ENCODE data around the gene ADAMTS14. TPM values are rescaled to one million over a fixed set of nuclear protein-coding genes. Genes with fewer than 3 reads are reported as not detected.

Gene ADAMTS14
- total RNA-seq, 2 experiments from 2014 or later: 0.05 TPM; not detected in 1

GRCh38 chr10:70679498-70679897 is 7.2 kb downstream of the ADAMTS14 start:
- CTCF ChIA-PET: no interaction called here
- POLR2A ChIA-PET: no interaction called here
- H3K27me3 Mint-ChIP-seq (ENCODE audit: low read depth): peaks cover 7% of the 10 kb centered on the region

DNA sequence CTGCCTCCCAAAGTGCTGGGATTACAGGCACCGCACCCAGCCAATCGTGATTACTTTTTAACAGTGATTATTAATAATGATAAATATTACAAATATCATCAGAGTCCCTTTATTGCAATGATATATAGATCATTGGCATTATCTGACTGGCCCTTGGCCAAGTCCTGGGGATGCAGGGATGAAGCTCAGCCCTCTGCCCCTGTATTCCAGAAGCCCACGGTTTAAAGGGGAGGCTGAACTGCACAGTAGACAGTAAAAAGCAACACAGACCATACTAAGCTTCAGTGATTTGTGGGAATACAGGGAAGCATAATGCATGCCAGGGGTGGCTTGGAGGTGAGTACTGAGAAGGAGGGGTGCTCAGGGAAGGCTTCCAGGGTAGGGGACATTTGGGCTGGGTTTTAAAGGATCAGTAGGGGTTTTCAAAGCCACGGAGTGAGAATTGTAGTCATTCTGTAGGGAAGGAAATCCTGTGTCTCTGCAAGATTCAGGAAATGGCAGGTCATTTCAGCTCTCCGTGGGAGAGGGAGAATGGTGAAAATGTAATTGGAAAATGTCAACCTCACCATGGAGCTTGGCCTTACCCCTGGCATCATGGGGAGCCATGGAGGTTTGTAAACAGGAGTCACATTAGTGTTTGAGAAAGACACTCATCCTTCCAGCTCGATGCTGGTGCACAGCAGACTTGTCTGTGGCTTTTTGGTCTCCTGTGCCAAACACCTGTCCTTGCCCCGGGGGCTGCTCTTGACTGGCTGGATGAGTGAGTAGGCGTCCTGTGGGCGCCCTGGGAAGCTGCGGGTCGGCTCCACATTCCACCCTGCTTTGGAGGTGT is 8.8 kb downstream of the ADAMTS14 start:
- H3K27ac Mint-ChIP-seq: no peak overlapping the region
- H3K9me3 Mint-ChIP-seq (ENCODE audit: insufficient read depth): no peaks in the 10 kb centered on the region
- no peak overlapping the region for H3K4me3 Mint-ChIP-seq
- H3K36me3 Mint-ChIP-seq (ENCODE audit: low read depth): no peaks in the 10 kb centered on the region
- peaks cover 10% of the 10 kb centered on the region for H3K4me1 Mint-ChIP-seq (ENCODE audit: low read depth)
- ChIA-PET CTCF (no interaction called here), POLR2A (no interaction called here)
- DNase-seq (no peak), ATAC-seq (no peak)
- no peaks in the 10 kb centered on the region for H3K27me3 Mint-ChIP-seq (ENCODE audit: low read depth)

More at GRCh38 chr10:70679498-70679897, 7.2 kb downstream of the ADAMTS14 start:
- Mint-ChIP-seq H3K36me3 (ENCODE audit: low read depth) (no peaks in the 10 kb centered on the region), H3K4me1 (ENCODE audit: low read depth) (peaks cover 10% of the 10 kb centered on the region), H3K4me3 (no peak overlapping the region), H3K9me3 (ENCODE audit: insufficient read depth) (no peaks in the 10 kb centered on the region), H3K27ac (no peak overlapping the region)
- ATAC-seq (no peak), DNase-seq (no peak)

GRCh38 chr10:70681731-70682005 is 9.4 kb downstream of the ADAMTS14 start:
- H3K9me3 Mint-ChIP-seq (ENCODE audit: insufficient read depth): no peaks in the 10 kb centered on the region
- H3K4me1 Mint-ChIP-seq (ENCODE audit: low read depth): peaks cover 10% of the 10 kb centered on the region
- ChIA-PET POLR2A (no interaction called here), CTCF (no interaction called here)
- no peak for ATAC-seq
- H3K36me3 Mint-ChIP-seq (ENCODE audit: low read depth): no peaks in the 10 kb centered on the region
- H3K27me3 Mint-ChIP-seq (ENCODE audit: low read depth): no peaks in the 10 kb centered on the region
- no peak overlapping the region for H3K4me3 Mint-ChIP-seq
- DNase-seq: no peak
- no peak overlapping the region for H3K27ac Mint-ChIP-seq

DNA sequence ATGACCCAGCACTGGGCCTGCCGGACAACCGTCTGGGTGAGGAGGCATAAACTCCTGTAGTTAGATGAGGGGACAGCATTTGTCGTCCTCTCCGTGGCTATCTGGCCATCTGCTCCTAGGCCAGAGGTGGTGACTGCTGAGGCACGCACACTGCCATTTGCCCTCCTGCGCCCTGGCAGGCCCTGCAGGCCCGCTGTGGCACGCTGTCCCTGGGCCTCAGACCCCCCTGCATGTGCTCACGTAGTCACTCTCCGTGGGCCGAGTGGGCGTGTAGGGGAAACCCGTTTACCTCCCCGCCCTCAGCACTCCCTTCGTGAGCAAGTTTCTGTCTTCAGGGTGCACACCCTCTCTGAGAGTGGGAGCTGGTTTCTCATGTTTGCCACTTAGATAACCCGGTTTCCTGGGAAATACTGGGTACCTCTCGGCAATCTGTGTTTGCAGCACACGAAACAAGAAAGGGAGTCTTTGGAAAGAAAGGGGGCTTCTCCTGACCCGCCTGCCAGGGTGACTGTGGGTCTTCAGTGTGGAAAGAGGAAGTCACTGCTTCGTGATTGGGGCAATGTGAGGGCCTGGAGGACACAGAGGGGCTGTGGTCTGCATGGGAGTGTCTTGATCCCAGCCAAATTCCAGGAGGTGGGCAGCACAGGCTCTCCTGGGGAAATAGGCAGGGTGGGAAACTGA is 10.8 kb downstream of the ADAMTS14 start:
- Mint-ChIP-seq H3K4me1 (ENCODE audit: low read depth) (peaks cover 10% of the 10 kb centered on the region), H3K27ac (no peak overlapping the region), H3K27me3 (ENCODE audit: low read depth) (no peaks in the 10 kb centered on the region), H3K4me3 (no peak overlapping the region), H3K36me3 (ENCODE audit: low read depth) (no peaks in the 10 kb centered on the region), H3K9me3 (ENCODE audit: insufficient read depth) (no peaks in the 10 kb centered on the region)
- ATAC-seq (no peak), DNase-seq (no peak)
- ChIA-PET POLR2A (no interaction called here), CTCF (no interaction called here)

GRCh38 chr10:70683601-70683934 is 11.3 kb downstream of the ADAMTS14 start:
- ChIA-PET CTCF (no interaction called here), POLR2A (no interaction called here)
- no peak for ATAC-seq
- H3K4me1 Mint-ChIP-seq (ENCODE audit: low read depth): peaks cover 10% of the 10 kb centered on the region
- H3K27ac Mint-ChIP-seq: no peak overlapping the region
- H3K4me3 Mint-ChIP-seq: no peak overlapping the region
- no peaks in the 10 kb centered on the region for H3K9me3 Mint-ChIP-seq (ENCODE audit: insufficient read depth)
- H3K36me3 Mint-ChIP-seq (ENCODE audit: low read depth): no peaks in the 10 kb centered on the region
- no peak for DNase-seq
- no peaks in the 10 kb centered on the region for H3K27me3 Mint-ChIP-seq (ENCODE audit: low read depth)

GRCh38 chr10:70683940-70684339 is 11.6 kb downstream of the ADAMTS14 start:
- H3K27ac Mint-ChIP-seq: no peak overlapping the region
- CTCF ChIA-PET: no interaction called here
- no peaks in the 10 kb centered on the region for H3K9me3 Mint-ChIP-seq (ENCODE audit: insufficient read depth)
- POLR2A ChIA-PET: no interaction called here
- H3K4me3 Mint-ChIP-seq: no peak overlapping the region
- H3K36me3 Mint-ChIP-seq (ENCODE audit: low read depth): no peaks in the 10 kb centered on the region
- ATAC-seq (no peak), DNase-seq (no peak)
- peaks cover 10% of the 10 kb centered on the region for H3K4me1 Mint-ChIP-seq (ENCODE audit: low read depth)
- no peaks in the 10 kb centered on the region for H3K27me3 Mint-ChIP-seq (ENCODE audit: low read depth)

DNA sequence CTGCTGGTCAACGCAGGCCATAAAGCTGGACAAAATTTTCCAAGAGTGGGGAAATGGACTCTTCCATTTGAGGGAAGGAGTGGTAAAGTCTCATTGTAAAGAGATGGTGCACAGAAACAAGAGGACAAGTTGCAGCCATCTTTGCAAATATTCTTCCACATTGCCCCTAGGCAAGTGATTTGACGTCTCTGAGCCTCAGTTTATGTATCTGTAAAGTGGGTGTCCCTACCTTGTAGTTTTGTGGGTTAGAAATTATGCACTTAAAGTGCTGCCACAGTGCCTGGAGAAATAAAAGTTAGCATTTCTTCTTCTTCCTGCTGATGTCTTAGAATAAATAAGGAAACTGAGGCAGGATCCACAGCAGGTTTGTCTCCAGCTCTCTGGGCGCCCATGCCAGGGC is 12.1 kb downstream of the ADAMTS14 start:
- Mint-ChIP-seq H3K36me3 (ENCODE audit: low read depth) (no peaks in the 10 kb centered on the region), H3K4me3 (no peak overlapping the region), H3K27ac (no peak overlapping the region), H3K9me3 (ENCODE audit: insufficient read depth) (no peaks in the 10 kb centered on the region), H3K4me1 (ENCODE audit: low read depth) (peaks cover 10% of the 10 kb centered on the region), H3K27me3 (ENCODE audit: low read depth) (no peaks in the 10 kb centered on the region)
- ATAC-seq (no peak), DNase-seq (no peak)
- POLR2A ChIA-PET: no interaction called here
- CTCF ChIA-PET: no interaction called here

DNA sequence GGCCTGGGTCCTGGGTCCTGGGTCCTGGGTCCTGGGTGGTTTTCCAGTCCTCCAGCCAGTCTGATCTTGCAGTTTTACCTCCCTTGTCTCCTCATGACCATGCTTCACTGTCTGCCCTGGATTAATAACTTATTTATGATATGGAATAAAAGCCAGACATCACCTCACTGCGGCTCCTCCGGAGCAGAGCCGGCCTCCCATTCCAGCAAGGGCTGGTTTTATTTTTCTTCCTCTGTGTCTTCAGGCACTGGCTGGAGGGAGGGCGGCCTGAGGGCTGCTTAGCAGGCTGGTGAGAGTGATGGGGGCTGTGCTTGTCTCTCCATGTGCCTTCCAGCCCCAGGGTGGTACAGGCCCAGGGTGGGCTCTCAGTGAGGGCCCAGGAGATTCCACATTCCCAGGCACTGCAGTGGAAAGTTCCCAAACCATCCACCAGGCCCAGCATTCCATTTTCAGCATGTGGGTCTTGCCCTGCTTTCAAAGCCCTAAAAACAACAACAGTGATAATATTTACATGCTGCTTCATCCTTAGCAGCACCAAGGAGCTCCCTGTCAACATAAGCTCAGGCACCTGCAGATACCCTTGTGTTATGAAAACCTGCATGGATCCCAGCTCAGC is 12.6 kb downstream of the ADAMTS14 start:
- no peak overlapping the region for H3K27ac Mint-ChIP-seq
- no peak for ATAC-seq
- ChIA-PET POLR2A (no interaction called here), CTCF (no interaction called here)
- no peak for DNase-seq
- H3K9me3 Mint-ChIP-seq (ENCODE audit: insufficient read depth): no peaks in the 10 kb centered on the region
- no peak overlapping the region for H3K4me3 Mint-ChIP-seq
- no peaks in the 10 kb centered on the region for H3K27me3 Mint-ChIP-seq (ENCODE audit: low read depth)
- peaks cover 10% of the 10 kb centered on the region for H3K4me1 Mint-ChIP-seq (ENCODE audit: low read depth)
- H3K36me3 Mint-ChIP-seq (ENCODE audit: low read depth): no peaks in the 10 kb centered on the region

DNA sequence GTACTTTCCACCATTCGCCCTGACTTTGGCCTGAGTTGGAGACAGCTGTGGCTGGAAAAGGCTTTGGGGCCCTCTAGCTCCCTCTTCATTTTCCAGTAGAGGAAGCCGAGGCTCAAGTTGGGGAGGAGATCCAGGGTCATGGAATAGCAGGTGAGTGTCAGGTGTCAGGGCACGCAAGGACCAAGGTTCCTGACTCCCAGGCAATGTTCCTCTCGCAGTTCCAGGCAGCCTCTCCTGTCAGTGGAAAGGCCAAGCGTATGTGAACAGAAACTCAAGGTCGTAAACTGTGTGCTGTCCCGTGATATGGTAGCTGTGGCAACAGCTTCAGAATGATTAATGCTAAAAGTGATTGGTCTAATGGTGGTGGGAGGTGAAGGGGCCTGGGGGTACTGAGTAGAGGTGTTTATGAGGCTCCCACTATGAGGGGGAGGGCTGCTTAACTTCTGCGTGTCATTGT is 13.2 kb downstream of the ADAMTS14 start:
- Mint-ChIP-seq H3K27me3 (ENCODE audit: low read depth) (no peaks in the 10 kb centered on the region), H3K9me3 (ENCODE audit: insufficient read depth) (no peaks in the 10 kb centered on the region), H3K36me3 (ENCODE audit: low read depth) (no peaks in the 10 kb centered on the region), H3K4me3 (no peak overlapping the region), H3K4me1 (ENCODE audit: low read depth) (peaks cover 10% of the 10 kb centered on the region), H3K27ac (no peak overlapping the region)
- ChIA-PET POLR2A (no interaction called here), CTCF (no interaction called here)
- no peak for ATAC-seq
- DNase-seq: no peak

- ChIA-PET CTCF (interaction anchor here (1.1 kb wide), 1 partner anchor 130 kb away, joined by 3 read pairs; no protein-coding TSS in a partner anchor), POLR2A (no interaction called here)
- H3K4me1 Mint-ChIP-seq (ENCODE audit: low read depth): no peaks in the 10 kb centered on the region
- H3K4me3 Mint-ChIP-seq: no peak overlapping the region
- no peaks in the 10 kb centered on the region for H3K9me3 Mint-ChIP-seq (ENCODE audit: insufficient read depth)
- peaks cover 11% of the 10 kb centered on the region for H3K27me3 Mint-ChIP-seq (ENCODE audit: low read depth)
- no peak for ATAC-seq
- no peak for DNase-seq
- no peak overlapping the region for H3K27ac Mint-ChIP-seq
- no peaks in the 10 kb centered on the region for H3K36me3 Mint-ChIP-seq (ENCODE audit: low read depth)
Measured at GRCh38 chr10:70688828-70689227, 16.5 kb downstream of the ADAMTS14 start.

DNA sequence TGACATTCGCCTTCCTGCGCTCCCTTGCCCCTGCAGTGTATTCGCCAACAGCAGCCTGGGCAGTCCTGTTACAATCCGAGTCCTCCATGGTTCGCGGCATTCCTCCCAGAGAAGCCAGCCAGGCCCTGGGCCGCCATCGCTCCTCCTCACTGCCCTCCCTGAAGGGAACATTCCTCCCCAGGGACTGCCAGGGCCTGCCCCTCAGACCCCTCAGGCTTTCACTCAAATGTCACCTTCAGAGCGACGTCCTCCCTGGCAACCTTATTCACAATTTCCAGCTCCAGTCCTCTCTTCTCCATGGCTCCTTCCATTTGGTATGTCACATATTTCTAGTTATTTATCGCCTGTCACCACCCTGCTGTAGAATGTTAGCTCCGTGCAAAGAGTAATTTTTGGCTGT is 17.4 kb downstream of the ADAMTS14 start:
- ChIA-PET POLR2A (no interaction called here), CTCF (interaction anchor here (1.1 kb wide), 1 partner anchor 131 kb away, joined by 3 read pairs; no protein-coding TSS in a partner anchor)
- Mint-ChIP-seq H3K4me1 (ENCODE audit: low read depth) (no peaks in the 10 kb centered on the region), H3K27ac (no peak overlapping the region), H3K4me3 (no peak overlapping the region), H3K36me3 (ENCODE audit: low read depth) (no peaks in the 10 kb centered on the region), H3K9me3 (ENCODE audit: insufficient read depth) (no peaks in the 10 kb centered on the region), H3K27me3 (ENCODE audit: low read depth) (peaks cover 11% of the 10 kb centered on the region)
- ATAC-seq: no peak
- DNase-seq: no peak

DNA sequence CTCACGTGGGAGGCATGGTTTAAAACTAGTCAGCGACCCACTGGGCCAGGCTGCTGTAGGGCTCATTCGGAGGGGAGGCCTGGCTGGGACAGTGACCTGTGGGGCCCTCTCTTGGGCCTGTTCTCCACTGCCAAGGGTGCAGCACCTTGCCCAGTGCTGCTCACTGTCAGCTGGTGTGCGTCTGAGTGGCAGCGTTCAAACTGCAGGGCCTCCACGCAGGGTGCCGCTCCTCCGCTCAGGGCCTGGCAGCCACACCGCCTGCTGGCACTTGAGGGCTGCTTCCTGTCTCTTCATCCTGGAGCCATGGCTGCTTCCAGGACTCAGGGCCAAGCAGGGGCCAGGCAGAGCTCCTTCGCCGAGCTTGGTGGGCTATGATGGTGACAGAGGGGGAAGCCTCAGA is 18.3 kb downstream of the ADAMTS14 start:
- Mint-ChIP-seq H3K9me3 (ENCODE audit: insufficient read depth) (no peaks in the 10 kb centered on the region), H3K27me3 (ENCODE audit: low read depth) (peaks cover 11% of the 10 kb centered on the region), H3K4me3 (no peak overlapping the region), H3K4me1 (ENCODE audit: low read depth) (no peaks in the 10 kb centered on the region), H3K36me3 (ENCODE audit: low read depth) (no peaks in the 10 kb centered on the region), H3K27ac (no peak overlapping the region)
- CTCF ChIA-PET: no interaction called here
- DNase-seq: no peak
- no peak for ATAC-seq
- POLR2A ChIA-PET: no interaction called here
